GM18499 (cell line): ENCODE measurements around the gene PRRT3.

Experiments
- ATAC-seq: cut with Tn5 transposase; IDR thresholded peaks from one replicate; pipeline ENCODE4 v1.9.1; 2021; ENCODE audit warnings: moderate number of reproducible peaks; ENCODE audit not compliant: insufficient read depth, unreplicated experiment

PRRT3 gene

GRCh38 chr3:9951962-9952805 is at the start of gene PRRT3:
PRRT3 (minus strand) TSS chr3:9952408; CDS start chr3:9950115, 2,293 bp downstream.
- ATAC-seq, result no peak

GRCh38 chr3:10000686-10001085 is 48.5 kb upstream of the PRRT3 start:
- no peak for ATAC-seq

- no peak for ATAC-seq
These were observed 42.1 kb upstream of the PRRT3 start for GRCh38 chr3:9994086-9994844.

- no peak for ATAC-seq
These were observed 34.1 kb upstream of the PRRT3 start for GRCh38 chr3:9986230-9986725.

- no peak for ATAC-seq
These were observed 28.0 kb upstream of the PRRT3 start for GRCh38 chr3:9980251-9980650.

- no peak for ATAC-seq
These were observed 26.6 kb upstream of the PRRT3 start for GRCh38 chr3:9978710-9979305.

- ATAC-seq, result no peak
These were observed 24.8 kb upstream of the PRRT3 start for GRCh38 chr3:9976721-9977709.

GRCh38 chr3:9970020-9970652 is 17.9 kb upstream of the PRRT3 start:
- no peak for ATAC-seq

- ATAC-seq, result no peak
These were observed 17.4 kb upstream of the PRRT3 start for GRCh38 chr3:9969632-9970019.

GRCh38 chr3:9966841-9967240 is 14.6 kb upstream of the PRRT3 start:
- no peak for ATAC-seq

GRCh38 chr3:9965200-9965875 is 13.1 kb upstream of the PRRT3 start:
- ATAC-seq, result no peak

- ATAC-seq, result no peak
These were observed 5.0 kb upstream of the PRRT3 start for GRCh38 chr3:9957214-9957613.

- ATAC-seq, result no peak
These were observed 3.6 kb upstream of the PRRT3 start for GRCh38 chr3:9955611-9956352.

- no peak for ATAC-seq
These were observed 2.9 kb upstream of the PRRT3 start for GRCh38 chr3:9955067-9955502.

- no peak for ATAC-seq
These were observed 628 bp downstream of the PRRT3 start for GRCh38 chr3:9951598-9951961.

- ATAC-seq, result no peak
These were observed 1.1 kb downstream of the PRRT3 start for GRCh38 chr3:9951126-9951525.

- no peak for ATAC-seq
These were observed 2.6 kb downstream of the PRRT3 start for GRCh38 chr3:9949626-9950025.

GRCh38 chr3:9949115-9949514 is 3.1 kb downstream of the PRRT3 start:
- no peak for ATAC-seq
